H1 (cell line): ENCODE measurements around the gene PROCR. TPM values are rescaled to one million over a fixed set of nuclear protein-coding genes. Genes with fewer than 3 reads are reported as not detected.

Experiments
- CTCF ChIA-PET: fragments of 300-600 bp; sonication (Branson Sonifier 250); formaldehyde crosslinking; loops from one replicate; lab custom pipeline; 2021; ENCODE audit not compliant: partially characterized antibody; lab: Charles Lee
- POLR2A ChIA-PET: fragments of 300-600 bp; sonication (Branson Sonifier 250); formaldehyde crosslinking; loops from one replicate; lab custom pipeline; 2021; ENCODE audit warnings: inconsistent platforms; ENCODE audit not compliant: partially characterized antibody; lab: Charles Lee
- DNase-seq, 2 experiments: peaks; one replicate each; pipeline versions ENCODE4 v3.0.0 to v3.0.0-alpha.2; 2010 to 2022; ENCODE audit warnings: low spot score in 2 of 2, low read depth in 1 of 2, mixed read lengths in 1 of 2
- FAIRE-seq: peaks from 2 replicates; lab custom pipeline; 2011; peaks lifted over from hg19 to GRCh38; lab: Jason Lieb, UNC
- H2AFZ ChIP-seq: 2 replicates; pipeline ENCODE4 v1.8.1; 2012; ENCODE audit warnings: low read length, inconsistent platforms
- H2AK5ac ChIP-seq: 2 replicates; pipeline ENCODE4 v1.6.1; 2013; ENCODE audit warnings: low read depth, low read length
- H2BK120ac ChIP-seq: replicated peaks from 2 replicates; pipeline ENCODE3; 2013; ENCODE audit warnings: low read depth, low read length, inconsistent platforms
- H2BK12ac ChIP-seq: 2 replicates; pipeline ENCODE4 v1.6.1; 2013; ENCODE audit warnings: low read depth, low read length
- H2BK15ac ChIP-seq: 2 replicates; pipeline ENCODE4 v1.6.1; 2013; ENCODE audit warnings: low read length
- H2BK20ac ChIP-seq: 2 replicates; pipeline ENCODE4 v1.6.1; 2013; ENCODE audit warnings: low read length
- H2BK5ac ChIP-seq: 2 replicates; pipeline ENCODE4 v1.6.1; 2013; ENCODE audit warnings: low read depth, low read length
- H3K14ac ChIP-seq: 2 replicates; pipeline ENCODE4 v1.6.1; 2013; ENCODE audit warnings: inconsistent platforms; ENCODE audit not compliant: insufficient read length
- H3K18ac ChIP-seq: 2 replicates; pipeline ENCODE4 v1.6.1; 2013; ENCODE audit warnings: low read length; ENCODE audit errors: extremely low read depth
- H3K23ac ChIP-seq: 2 replicates; pipeline ENCODE4 v1.6.1; 2013; ENCODE audit warnings: inconsistent platforms; ENCODE audit not compliant: insufficient read length
- H3K23me2 ChIP-seq: 2 replicates; pipeline ENCODE4 v1.6.1; 2013; ENCODE audit warnings: low read depth, low read length
- H3K27ac ChIP-seq: 2 replicates; pipeline ENCODE4 v1.6.1; 2011; ENCODE audit warnings: low read depth, low read length, inconsistent platforms
- H3K27me3 ChIP-seq, 4 experiments: replicated peaks in 1 of 4; 1 replicate in 1 of 4; 2 replicates in 3 of 4; pipeline versions ENCODE4 v1.6.1 to v1.8.1; 2011 to 2013; ENCODE audit warnings: low read length in 3 of 4, mild to moderate bottlenecking in 3 of 4, inconsistent platforms in 2 of 4, mixed read lengths in 2 of 4, moderate library complexity in 1 of 4; ENCODE audit not compliant: control insufficient read depth in 3 of 4, insufficient read depth in 3 of 4; ENCODE audit errors: extremely low read depth in 1 of 4
- H3K36me3 ChIP-seq, 4 experiments: 2 replicates each; pipeline versions ENCODE4 v1.6.1 to v1.8.1; 2011 to 2013; ENCODE audit warnings: mild to moderate bottlenecking in 4 of 4, low read length in 3 of 4, moderate library complexity in 2 of 4, control low read depth in 1 of 4, inconsistent platforms in 1 of 4; ENCODE audit not compliant: insufficient read depth in 4 of 4, control insufficient read depth in 2 of 4
- H3K4ac ChIP-seq: replicated peaks from 2 replicates; pipeline ENCODE3; 2013; ENCODE audit warnings: low read length, low read depth, mixed read lengths, inconsistent platforms; ENCODE audit not compliant: insufficient read length
- H3K4me1 ChIP-seq, 4 experiments: replicated peaks in 1 of 4; 1 replicate in 1 of 4; 2 replicates in 3 of 4; pipeline versions ENCODE4 v1.6.1 to v1.8.1; 2011 to 2013; ENCODE audit warnings: low read length in 3 of 4, inconsistent platforms in 2 of 4, mixed read lengths in 1 of 4; ENCODE audit not compliant: insufficient read depth in 4 of 4, control insufficient read depth in 3 of 4
- H3K4me2 ChIP-seq, 2 experiments: 2 replicates each; pipeline versions ENCODE4 v1.6.1 to v1.8.1; 2011 to 2013; ENCODE audit warnings: low read depth in 2 of 2, low read length in 2 of 2, control low read depth in 1 of 2, inconsistent platforms in 1 of 2, mild to moderate bottlenecking in 1 of 2; ENCODE audit not compliant: insufficient read depth in 1 of 2
- H3K4me3 ChIP-seq, 4 experiments: fragments of 200-600, 300-600 bp in 1 of 4; sonication (generic), shearing (Covaris generic), sonication (Bioruptor Twin) in 1 of 4; 2 replicates each; pipeline versions ENCODE4 v1.5.1 to v1.8.1; 2011 to 2016; ENCODE audit warnings: low read length in 4 of 4, low read depth in 3 of 4, control low read depth in 2 of 4, inconsistent platforms in 2 of 4, mild to moderate bottlenecking in 2 of 4, mixed read lengths in 1 of 4, moderate library complexity in 1 of 4; ENCODE audit not compliant: insufficient read depth in 2 of 4; ENCODE audit errors: extremely low read depth in 1 of 4
- H3K56ac ChIP-seq: replicated peaks from 2 replicates; pipeline ENCODE3; 2013; ENCODE audit warnings: low read depth, mild to moderate bottlenecking, mixed read lengths, low read length, inconsistent platforms; ENCODE audit not compliant: insufficient read length
- H3K79me1 ChIP-seq: 2 replicates; pipeline ENCODE4 v1.6.1; 2013; ENCODE audit warnings: low read depth, low read length, control low read depth
- H3K79me2 ChIP-seq, 2 experiments: 2 replicates each; pipeline versions ENCODE4 v1.6.1 to v1.8.1; 2012 to 2013; ENCODE audit warnings: low read length in 2 of 2, mild to moderate bottlenecking in 2 of 2, inconsistent platforms in 1 of 2; ENCODE audit not compliant: insufficient read depth in 2 of 2, control insufficient read depth in 1 of 2
- H3K9ac ChIP-seq, 4 experiments: replicated peaks in 1 of 4; 1 replicate in 1 of 4; 2 replicates in 3 of 4; pipeline versions ENCODE4 v1.6.1 to v1.8.1; 2011 to 2013; ENCODE audit warnings: low read depth in 3 of 4, low read length in 3 of 4, control low read depth in 2 of 4, mild to moderate bottlenecking in 2 of 4, moderate library complexity in 2 of 4, inconsistent platforms in 1 of 4; ENCODE audit errors: extremely low read depth in 1 of 4
- H3K9me3 ChIP-seq, 2 experiments: 2 replicates each; pipeline versions ENCODE4 v1.6.1 to v1.8.1; 2012 to 2013; ENCODE audit warnings: mild to moderate bottlenecking in 2 of 2, moderate library complexity in 2 of 2, control low read depth in 1 of 2, inconsistent platforms in 1 of 2, low read depth in 1 of 2, low read length in 1 of 2, mixed read lengths in 1 of 2; ENCODE audit not compliant: insufficient read depth in 2 of 2
- H4K20me1 ChIP-seq, 2 experiments: replicated peaks in 1 of 2; 2 replicates each; pipeline versions ENCODE3 to v1.8.1; 2011 to 2013; ENCODE audit warnings: inconsistent platforms in 2 of 2, low read length in 2 of 2, mild to moderate bottlenecking in 1 of 2; ENCODE audit not compliant: insufficient read depth in 2 of 2, control insufficient read depth in 1 of 2
- H4K5ac ChIP-seq: 2 replicates; pipeline ENCODE4 v1.6.1; 2013; ENCODE audit warnings: low read length, low read depth, mixed read lengths, inconsistent platforms; ENCODE audit not compliant: insufficient read length
- H4K8ac ChIP-seq: 2 replicates; pipeline ENCODE4 v1.8.0; 2013; ENCODE audit warnings: mild to moderate bottlenecking, moderate library complexity, low read length, inconsistent platforms; ENCODE audit not compliant: insufficient read depth; ENCODE audit errors: extremely low read depth
- H4K91ac ChIP-seq: replicated peaks from 2 replicates; pipeline ENCODE3; 2013; ENCODE audit warnings: low read length, mixed read lengths, inconsistent platforms; ENCODE audit not compliant: insufficient read length
- ATF3 ChIP-seq: IDR thresholded peaks from 2 replicates; pipeline ENCODE4 v1.6.1; 2011; ENCODE audit warnings: low read depth, mild to moderate bottlenecking, low read length; ENCODE audit not compliant: insufficient read depth
- BCL11A ChIP-seq, 2 experiments: IDR thresholded peaks; one replicate each; pipeline ENCODE4 v1.6.1; 2011; ENCODE audit warnings: low read depth in 2 of 2, low read length in 2 of 2, mild to moderate bottlenecking in 2 of 2
- EZH2 ChIP-seq: fragments of 200-600 bp; sonication (generic); IDR thresholded peaks from 2 replicates; pipeline ENCODE4 v1.7.1; 2012; ENCODE audit warnings: low read depth, mild to moderate bottlenecking, moderate library complexity, low read length, inconsistent platforms; ENCODE audit not compliant: severe bottlenecking
- HDAC6 ChIP-seq: IDR thresholded peaks from one replicate; pipeline ENCODE4 v1.7.1; 2012; ENCODE audit warnings: low read depth, mild to moderate bottlenecking, inconsistent platforms, low read length, moderate library complexity
- RAD21 ChIP-seq, 2 experiments: IDR thresholded peaks in 1 of 2; conservative IDR thresholded peaks in 1 of 2; 2 replicates each; pipeline ENCODE4 v1.6.1; 2011; ENCODE audit warnings: low read depth in 2 of 2, low read length in 2 of 2, improper control_type of control experiment in 1 of 2, inconsistent platforms in 1 of 2, mild to moderate bottlenecking in 1 of 2, moderate library complexity in 1 of 2
- SIX5 ChIP-seq: IDR thresholded peaks from 2 replicates; pipeline ENCODE4 v1.6.1; 2011; ENCODE audit warnings: mild to moderate bottlenecking, low read depth, low read length
- SP1 ChIP-seq: IDR thresholded peaks from 2 replicates; pipeline ENCODE4 v1.6.1; 2011; ENCODE audit warnings: low read depth, low read length
- SP2 ChIP-seq: IDR thresholded peaks from 2 replicates; pipeline ENCODE4 v1.6.1; 2012; ENCODE audit warnings: mild to moderate bottlenecking, low read length, inconsistent platforms
- SRF ChIP-seq: IDR thresholded peaks from 2 replicates; pipeline ENCODE4 v1.6.1; 2011; ENCODE audit warnings: mild to moderate bottlenecking, low read depth, low read length, moderate library complexity
- WGBS, 2 experiments: shearing (Covaris generic) in 1 of 2; methylation state at CpG; one replicate each; pipeline versions ENCODE4 v1.1.6 to v1.1.7; 2013 to 2015; ENCODE audit warnings: low lambda C conversion rate in 2 of 2, mixed read lengths in 2 of 2, inconsistent platforms in 1 of 2, low coverage in 1 of 2, missing lambda C conversion rate in 1 of 2; ENCODE audit not compliant: insufficient replicate concordance in 2 of 2, insufficient coverage in 1 of 2, insufficient read length in 1 of 2; ENCODE audit errors: extremely low coverage in 1 of 2, missing lambda C conversion rate in 1 of 2; 5-methylcytosine and 5-hydroxymethylcytosine counted together
- polyA plus RNA-seq, 7 experiments: library from polyadenylated mRNA; depleted of rRNA in 3 of 7; stranded (reverse) in 5 of 7; unstranded in 2 of 7; fragments of >200 nt in 5 of 7; fragments of 200-250 nt in 2 of 7; gene quantifications; 1 replicate in 5 of 7; 2 replicates in 1 of 7; 4 replicates in 1 of 7; pipeline versions ENCODE4 v1.2.1 to v1.2.3, GENCODE V29; 2011 to 2013; ENCODE audit warnings: missing spikeins in 2 of 7, mixed read lengths in 2 of 7
- total RNA-seq: library from RNA; stranded (reverse); fragmentation: NEBNext Ultra II Directional; extraction: Animal tissue kit (Norgen Biotek cat#: 25700); gene quantifications from 2 replicates; pipeline ENCODE4 v1.2.1, GENCODE V29; 2021

The PROCR gene
- total and polyA plus RNA-seq, 2 of the 8 experiments (the other 6 are each of a cell fraction or from before 2014, with no cell fraction given), result 21.3 to 42.9 TPM

GRCh38 chr20:35190556-35190955, 18.7 kb downstream of the PROCR start:
- no peak overlapping the region for H3K4ac ChIP-seq
- no peak overlapping the region for H3K18ac ChIP-seq
- CTCF ChIA-PET, result interaction anchor here (1.9 kb wide), 1 partner anchor 95 kb away, joined by 6 read pairs; no protein-coding TSS in a partner anchor
- H2BK20ac ChIP-seq, result no peak overlapping the region
- DNase-seq (no peak), FAIRE-seq (no peak)
- H3K9ac ChIP-seq, result no peak overlapping the region
- H2AK5ac ChIP-seq, result no peak overlapping the region
- no peaks in the 10 kb centered on the region for H3K23me2 ChIP-seq
- no peak overlapping the region for H4K5ac ChIP-seq
- no peak overlapping the region for H3K56ac ChIP-seq
- H2AFZ ChIP-seq, result no peak overlapping the region
- no peaks in the 10 kb centered on the region for H3K79me2 ChIP-seq
- H4K20me1 ChIP-seq, result no peaks in the 10 kb centered on the region
- H3K4me1 ChIP-seq, result peaks cover 0 to 6% (median 0%) of the 10 kb centered on the region in 4 experiments; a peak in 3 of 7 replicates
- H3K23ac ChIP-seq, result no peak overlapping the region
- POLR2A ChIA-PET, result interaction anchor here (0.6 kb wide), 1 partner anchor 10 kb away, joined by 4 read pairs; no protein-coding TSS in a partner anchor
- H2BK12ac ChIP-seq, result no peak overlapping the region
- H2BK15ac ChIP-seq, result no peak overlapping the region
- no peak overlapping the region for H4K8ac ChIP-seq
- H3K27me3 ChIP-seq, result peaks cover 0 to 2% (median 0%) of the 10 kb centered on the region in 4 experiments; a peak in 2 of 7 replicates
- no peak overlapping the region for H3K27ac ChIP-seq
- H3K9me3 ChIP-seq, result peaks cover 0 to 6% of the 10 kb centered on the region in 2 experiments; a peak in 2 of 4 replicates
- no peaks in the 10 kb centered on the region for H3K79me1 ChIP-seq
- no peak overlapping the region for H2BK120ac ChIP-seq
- no peak overlapping the region for H3K4me3 ChIP-seq
- WGBS, 2 experiments, result 90% methylated on average over 6 of the region's 6 CpGs; no CpG with 5 or more reads in 1 of the 2 experiments
- no peak overlapping the region for H3K4me2 ChIP-seq
- no peak overlapping the region for H4K91ac ChIP-seq
- H3K14ac ChIP-seq, result no peak overlapping the region
- no peak overlapping the region for H2BK5ac ChIP-seq
- H3K36me3 ChIP-seq, result no peaks in the 10 kb centered on the region
- TF ChIP-seq ATF3 (no peak), SP1 (no peak), BCL11A (IDR thresholded peaks at IDR 0.05; ENCODE audit: low read depth in 2 of 2, low read length in 2 of 2) (no peak), SRF (no peak), HDAC6 (no peak), RAD21 (IDR thresholded peaks at IDR 0.05 in 1 of 2, conservative IDR thresholded peaks at IDR 0.05 in 1 of 2; ENCODE audit: low read depth in 2 of 2, low read length in 2 of 2) (no peak), SIX5 (no peak), EZH2 (no peak), SP2 (no peak)
